HG03025 (cell line): ENCODE data around the gene KRTAP19-6.
"Not testable (repeated sequence)": the region's sequence is repeated elsewhere in the genome, so short reads cannot be mapped to it uniquely, and the experiment has no call there.

Source experiments
- ATAC-seq: cut with Tn5 transposase; IDR thresholded peaks from one replicate; pipeline ENCODE4 v1.9.1; 2021; ENCODE audit warnings: mild to moderate bottlenecking, moderate library complexity; ENCODE audit not compliant: unreplicated experiment, low FRiP score

The KRTAP19-6 gene

GRCh38 chr21:30541764-30542163 is at the start of gene KRTAP19-6:
TSS of gene KRTAP19-6 (minus strand) at chr21:30541864. CDS start at chr21:30541833, 31 bp downstream.
- no peak for ATAC-seq

- ATAC-seq = no peak
Observed at GRCh38 chr21:30590297-30590696, 48.6 kb upstream of the KRTAP19-6 start, which contains the start of gene KRTAP22-2. TSS of gene KRTAP22-2 (minus strand) at chr21:30590397.

- no peak for ATAC-seq
Observed at GRCh38 chr21:30582870-30583269, 41.2 kb upstream of the KRTAP19-6 start.

- ATAC-seq = no peak
Observed at GRCh38 chr21:30580132-30580531, 38.5 kb upstream of the KRTAP19-6 start.

- no peak for ATAC-seq
Observed at GRCh38 chr21:30579346-30579745, 37.7 kb upstream of the KRTAP19-6 start.

GRCh38 chr21:30577766-30578165 is 36.1 kb upstream of the KRTAP19-6 start:
- ATAC-seq = no peak

GRCh38 chr21:30567617-30568016 is 26.0 kb upstream of the KRTAP19-6 start:
- no peak for ATAC-seq

GRCh38 chr21:30563630-30564029 is 22.0 kb upstream of the KRTAP19-6 start:
- no peak for ATAC-seq

- ATAC-seq = no peak
Observed at GRCh38 chr21:30563072-30563471, 21.4 kb upstream of the KRTAP19-6 start.

GRCh38 chr21:30561957-30562356 is 20.3 kb upstream of the KRTAP19-6 start:
- no peak for ATAC-seq

GRCh38 chr21:30561264-30561895 is 19.7 kb upstream of the KRTAP19-6 start, which contains the start of gene KRTAP19-7:
TSS of gene KRTAP19-7 (minus strand) at chr21:30561314. CDS start at chr21:30561289, 25 bp downstream.
- no peak for ATAC-seq

- ATAC-seq = no peak
Observed at GRCh38 chr21:30555095-30555494, 13.4 kb upstream of the KRTAP19-6 start.

GRCh38 chr21:30552782-30553181 is 11.1 kb upstream of the KRTAP19-6 start:
- no peak for ATAC-seq

- no peak for ATAC-seq
Observed at GRCh38 chr21:30518876-30519275, 22.8 kb downstream of the KRTAP19-6 start.

- ATAC-seq = no peak
Observed at GRCh38 chr21:30515681-30516080, 26.0 kb downstream of the KRTAP19-6 start.

GRCh38 chr21:30505621-30506205 is 36.0 kb downstream of the KRTAP19-6 start:
- ATAC-seq = not testable (repeated sequence)

- ATAC-seq = no peak
Observed at GRCh38 chr21:30502041-30502440, 39.6 kb downstream of the KRTAP19-6 start, which contains the start of gene KRTAP19-5. TSS of gene KRTAP19-5 (minus strand) at chr21:30502141. CDS start at chr21:30502090, 51 bp downstream.

GRCh38 chr21:30497065-30497464 is 44.6 kb downstream of the KRTAP19-6 start, which contains the start of gene KRTAP19-4:
TSS of gene KRTAP19-4 (minus strand) at chr21:30497165. CDS start at chr21:30497110, 55 bp downstream.
- no peak for ATAC-seq

- ATAC-seq = no peak
Observed at GRCh38 chr21:30491963-30492428, 49.7 kb downstream of the KRTAP19-6 start, which contains the start of gene KRTAP19-3. TSS of gene KRTAP19-3 (minus strand) at chr21:30492013. CDS start at chr21:30491957, 56 bp downstream.
